Fibroblast of upper back skin (primary cell): ENCODE measurements around the gene SLC44A5.

Experiments
- DNase-seq: peaks from one replicate; pipeline ENCODE4 v3.0.0-alpha.2; 2013

The SLC44A5 gene

DNA sequence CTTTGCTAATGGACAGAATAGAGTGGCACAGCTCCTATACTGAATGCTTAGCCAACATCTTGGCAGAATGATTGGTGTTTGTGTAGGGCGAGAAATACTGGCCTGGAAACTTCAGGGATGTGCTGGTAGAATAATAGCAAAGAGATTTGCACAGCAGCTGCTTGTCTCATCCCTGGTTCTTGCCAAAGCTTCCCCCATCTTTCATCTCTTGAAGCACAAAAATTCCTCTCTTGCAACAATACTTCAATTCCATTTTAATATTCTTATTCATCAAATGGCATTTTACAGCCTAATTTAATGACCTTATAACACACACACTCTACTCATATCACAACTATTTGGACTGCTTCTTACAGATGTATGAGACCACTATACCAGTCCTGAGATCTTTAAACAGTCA lies 439.0 kb downstream of the SLC44A5 start:
- peak; percentile 22 for DNase-seq

DNA sequence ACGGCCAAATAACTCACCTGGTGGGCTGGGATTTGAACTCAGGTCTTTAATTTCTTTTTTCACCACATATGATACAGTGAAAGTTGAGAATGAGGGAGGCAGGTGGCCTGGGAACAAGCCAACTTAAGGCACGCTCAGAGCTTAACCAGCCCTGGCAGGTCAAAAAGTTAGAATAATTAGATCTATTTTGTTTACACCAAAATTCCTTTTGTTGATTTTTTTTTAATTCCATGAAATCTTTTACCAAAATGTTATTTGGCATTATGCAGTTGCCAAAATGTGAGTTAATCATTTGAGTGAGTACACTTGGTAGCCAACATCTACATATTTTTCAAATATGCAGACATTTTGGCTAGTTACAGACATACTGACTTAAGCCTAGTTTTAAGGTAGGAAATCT lies 439.9 kb downstream of the SLC44A5 start:
- DNase-seq: no peak

DNA sequence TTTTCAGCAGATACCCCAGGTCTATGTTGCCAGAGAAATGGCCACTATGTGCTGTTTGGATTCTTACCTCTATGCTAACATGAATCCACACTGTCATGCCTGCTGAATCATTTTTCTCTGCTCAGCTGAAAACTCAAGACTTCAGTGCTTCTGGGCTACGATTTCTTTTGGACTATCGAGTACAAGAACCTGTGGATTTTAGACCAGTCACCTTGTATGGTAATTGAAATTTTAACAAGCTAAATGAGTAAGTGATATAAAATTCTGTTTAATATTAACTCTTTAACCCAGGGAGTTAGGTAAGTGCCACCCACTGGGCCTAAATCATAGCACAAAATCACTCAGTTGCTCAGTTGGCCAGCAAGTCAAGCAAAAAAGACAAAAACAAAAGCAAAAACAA lies 440.9 kb downstream of the SLC44A5 start:
- DNase-seq: no peak

DNA sequence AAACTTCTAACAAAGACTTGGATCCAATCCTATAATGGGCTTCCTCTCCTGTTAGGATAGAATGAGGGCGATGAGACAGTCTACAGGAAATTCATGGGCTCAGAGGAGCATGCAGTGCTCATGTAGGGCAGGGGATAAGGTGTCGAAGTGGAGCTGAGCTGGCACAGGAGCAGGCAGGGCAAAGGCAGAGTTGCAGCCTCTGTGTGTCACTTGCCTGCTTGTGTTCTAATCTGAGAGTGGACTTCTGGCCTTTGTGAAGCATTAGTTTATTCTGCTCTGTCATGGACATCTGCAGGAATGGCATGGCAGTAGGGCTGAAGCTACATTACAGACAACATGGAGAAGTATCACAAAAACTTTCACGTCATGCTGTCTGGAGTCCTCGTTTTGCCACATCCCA lies 444.1 kb downstream of the SLC44A5 start:
- no peak for DNase-seq

DNA sequence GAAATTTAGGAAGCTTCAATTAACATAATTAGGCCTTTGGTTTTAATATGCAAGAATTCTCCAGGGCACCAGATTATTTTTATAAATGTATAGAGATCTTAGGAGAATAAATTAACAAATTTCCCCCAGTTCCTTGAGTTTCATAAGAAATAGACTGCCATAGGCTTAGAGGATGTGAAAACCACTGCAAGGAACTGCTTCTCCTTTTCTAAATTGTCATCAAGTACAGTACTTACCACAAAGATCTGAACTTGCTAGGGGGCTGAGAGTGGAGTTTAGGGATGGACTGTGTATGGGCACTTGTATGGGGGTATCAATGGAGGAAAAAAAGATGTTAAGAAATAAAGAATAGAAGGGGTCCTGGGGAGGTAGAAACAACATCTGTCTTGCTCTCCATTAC lies 445.6 kb downstream of the SLC44A5 start:
- no peak for DNase-seq

DNA sequence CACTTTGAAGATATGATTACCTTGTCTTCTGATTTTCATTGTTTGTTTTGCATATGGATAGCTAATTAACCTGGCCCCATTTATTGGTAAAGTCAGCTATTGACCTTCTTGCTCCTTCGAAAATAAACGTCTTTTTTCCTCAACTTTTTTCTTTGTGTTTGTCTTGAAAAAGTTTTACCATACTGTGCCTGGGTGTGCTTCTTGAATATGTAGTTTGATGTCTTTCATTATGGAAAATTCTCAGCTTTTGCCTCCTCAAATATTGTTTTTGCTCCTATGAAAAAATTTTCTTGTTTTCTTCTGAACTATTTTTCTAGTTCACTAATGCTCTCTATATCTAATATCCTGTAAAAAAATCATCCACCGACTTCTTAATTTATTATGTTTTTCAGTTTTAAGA lies 451.8 kb downstream of the SLC44A5 start:
- no peak for DNase-seq
